WTC11 (cell line): Measurements from ENCODE around the gene TBC1D22A. TPM values are rescaled to one million over a fixed set of nuclear protein-coding genes. Genes with fewer than 3 reads are reported as not detected.
A peak's percentile ranks its signal among the peaks of the same experiment; 100 is the strongest.

ENCODE experiments used
- ATAC-seq: fragments of 200-7000 bp; cut with Tn5 transposase; 2 replicates; pipeline ENCODE4 v1.10.0; 2021; ENCODE audit warnings: mild to moderate bottlenecking, moderate library complexity
- CTCF ChIA-PET: fragments of 300-600 bp; sonication (Branson Sonifier 250); formaldehyde crosslinking; loops from one replicate; lab custom pipeline; 2021; ENCODE audit warnings: antibody characterized with exemption; lab: Charles Lee
- POLR2A ChIA-PET: fragments of 350-600 bp; sonication (Branson Sonifier 250); formaldehyde crosslinking; loops from one replicate; lab custom pipeline; 2021; ENCODE audit warnings: antibody characterized with exemption; lab: Charles Lee
- DNase-seq: peaks from one replicate; pipeline ENCODE4 v3.0.0; 2021; ENCODE audit warnings: low spot score
- H3K27ac Mint-ChIP-seq: 2 replicates; pipeline ENCODE4 v1.8.0; 2021; ENCODE audit warnings: mixed read lengths
- H3K27me3 Mint-ChIP-seq: 2 replicates; pipeline ENCODE4 v1.8.0; 2021; ENCODE audit warnings: low read depth, mild to moderate bottlenecking, moderate library complexity, mixed read lengths
- H3K36me3 Mint-ChIP-seq: 2 replicates; pipeline ENCODE4 v1.8.0; 2021; ENCODE audit warnings: mixed read lengths
- H3K4me1 Mint-ChIP-seq: 2 replicates; pipeline ENCODE4 v1.8.0; 2022; ENCODE audit warnings: mixed read lengths
- H3K4me3 Mint-ChIP-seq: 2 replicates; pipeline ENCODE4 v1.8.0; 2021; ENCODE audit warnings: mild to moderate bottlenecking, moderate library complexity, mixed read lengths
- H3K9me3 Mint-ChIP-seq: 2 replicates; pipeline ENCODE4 v1.8.0; 2021; ENCODE audit warnings: mixed read lengths
- ARID4B ChIP-seq: sonication (generic); formaldehyde crosslinking; IDR thresholded peaks from 2 replicates; pipeline ENCODE4 v1.8.0; 2023; ENCODE audit warnings: missing genetic modification reagents, mild to moderate bottlenecking, borderline replicate concordance
- E2F4 ChIP-seq: sonication (generic); formaldehyde crosslinking; IDR thresholded peaks from 2 replicates; pipeline ENCODE4 v1.8.1; 2022; ENCODE audit warnings: low read depth, mild to moderate bottlenecking, moderate library complexity, missing genetic modification reagents, borderline replicate concordance
- FOXP1 ChIP-seq: sonication (generic); formaldehyde crosslinking; IDR thresholded peaks from 2 replicates; pipeline ENCODE4 v1.8.0; 2022; ENCODE audit warnings: missing genetic modification reagents, mild to moderate bottlenecking, moderate library complexity, borderline replicate concordance
- IRF1 ChIP-seq: sonication (generic); formaldehyde crosslinking; IDR thresholded peaks from 2 replicates; pipeline ENCODE4 v1.8.0; 2023; ENCODE audit warnings: missing genetic modification reagents
- SOX15 ChIP-seq: fragments of 250-450 bp; sonication (Bioruptor Pico); IDR thresholded peaks from 2 replicates; pipeline ENCODE4 v1.9.0; 2021; ENCODE audit warnings: mild to moderate bottlenecking
- SP1 ChIP-seq: sonication (generic); formaldehyde crosslinking; conservative IDR thresholded peaks from 2 replicates; pipeline ENCODE4 v1.8.1; 2022; ENCODE audit warnings: missing genetic modification reagents
- STAT6 ChIP-seq: sonication (generic); formaldehyde crosslinking; conservative IDR thresholded peaks from 2 replicates; pipeline ENCODE4 v1.8.1; 2023; ENCODE audit warnings: mild to moderate bottlenecking, low read depth, missing genetic modification reagents, moderate library complexity
- TEAD1 ChIP-seq: sonication (generic); formaldehyde crosslinking; IDR thresholded peaks from 2 replicates; pipeline ENCODE4 v1.8.0; 2022; ENCODE audit warnings: mild to moderate bottlenecking, missing genetic modification reagents
- ZBTB43 ChIP-seq: sonication (generic); formaldehyde crosslinking; IDR thresholded peaks from 2 replicates; pipeline ENCODE4 v1.8.1; 2023; ENCODE audit warnings: mild to moderate bottlenecking, missing genetic modification reagents
- ZNF219 ChIP-seq: sonication (generic); formaldehyde crosslinking; IDR thresholded peaks from 2 replicates; pipeline ENCODE4 v1.8.0; 2023; ENCODE audit warnings: missing genetic modification reagents, mild to moderate bottlenecking, borderline replicate concordance
- ZSCAN18 ChIP-seq: fragments of 250-450 bp; sonication (Bioruptor Pico); IDR thresholded peaks from 2 replicates; pipeline ENCODE4 v2.1.2; 2022; ENCODE audit warnings: mild to moderate bottlenecking, moderate library complexity
- total RNA-seq: library from RNA; stranded (reverse); gene quantifications from 3 replicates; pipeline ENCODE4 v1.2.3, GENCODE V29; 2021
- TF ChIP-seq, protein P1 (sequence below): sonication (generic); formaldehyde crosslinking; IDR thresholded peaks from 2 replicates; pipeline ENCODE4 v1.8.1; 2023; ENCODE audit warnings: mild to moderate bottlenecking, missing genetic modification reagents, moderate library complexity
- TF ChIP-seq, protein P2 (sequence below): fragments of 250-450 bp; sonication (Bioruptor Pico); IDR thresholded peaks from 2 replicates; pipeline ENCODE4 v1.9.0; 2021; ENCODE audit warnings: mild to moderate bottlenecking

TBC1D22A gene
- total RNA-seq, 1 experiment from 2014 or later, result 18.1 TPM

- H3K4me1 Mint-ChIP-seq, result peaks cover 16% of the 10 kb centered on the region
- peak overlapping the region; percentile 70 for H3K27ac Mint-ChIP-seq
- DNase-seq, result no peak
- POLR2A ChIA-PET, result no interaction called here
- no peak overlapping the region for H3K4me3 Mint-ChIP-seq
- TF ChIP-seq, protein P1, sequence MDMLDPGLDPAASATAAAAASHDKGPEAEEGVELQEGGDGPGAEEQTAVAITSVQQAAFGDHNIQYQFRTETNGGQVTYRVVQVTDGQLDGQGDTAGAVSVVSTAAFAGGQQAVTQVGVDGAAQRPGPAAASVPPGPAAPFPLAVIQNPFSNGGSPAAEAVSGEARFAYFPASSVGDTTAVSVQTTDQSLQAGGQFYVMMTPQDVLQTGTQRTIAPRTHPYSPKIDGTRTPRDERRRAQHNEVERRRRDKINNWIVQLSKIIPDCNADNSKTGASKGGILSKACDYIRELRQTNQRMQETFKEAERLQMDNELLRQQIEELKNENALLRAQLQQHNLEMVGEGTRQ (CRISPR knock-in tag), result no peak
- TF ChIP-seq TEAD1 (CRISPR knock-in tag) (no peak), IRF1 (CRISPR knock-in tag) (no peak)
- TF ChIP-seq, all 79 proteins: peak for 0
- no peaks in the 10 kb centered on the region for H3K9me3 Mint-ChIP-seq
- no peak for ATAC-seq
- H3K27me3 Mint-ChIP-seq, result no peaks in the 10 kb centered on the region
- CTCF ChIA-PET, result interaction anchor here (1.0 to 2.7 kb wide), 8 partner anchors 10 to 371 kb away, joined by 3 to 20 read pairs (median 5); no protein-coding TSS in a partner anchor
- peaks cover 7% of the 10 kb centered on the region for H3K36me3 Mint-ChIP-seq
These were observed 82.3 kb downstream of the TBC1D22A start for GRCh38 chr22:46844606-46845210.

- H3K27ac Mint-ChIP-seq, result 0 out of 2 replicates have a peak overlapping the region, but pooled peaks have one; percentile 25
- no peak overlapping the region for H3K4me3 Mint-ChIP-seq
- TF ChIP-seq FOXP1 (CRISPR knock-in tag), result no peak
- TF ChIP-seq ARID4B (CRISPR knock-in tag), result no peak
- TF ChIP-seq E2F4 (CRISPR knock-in tag), result no peak
- no peak for TF ChIP-seq ZNF219
- TF ChIP-seq SP1 (CRISPR knock-in tag), result no peak
- TF ChIP-seq STAT6, result no peak
- TF ChIP-seq ZSCAN18 (CRISPR knock-in tag), result no peak
- no peak for TF ChIP-seq SOX15 (CRISPR knock-in tag)
- TF ChIP-seq, protein P2, sequence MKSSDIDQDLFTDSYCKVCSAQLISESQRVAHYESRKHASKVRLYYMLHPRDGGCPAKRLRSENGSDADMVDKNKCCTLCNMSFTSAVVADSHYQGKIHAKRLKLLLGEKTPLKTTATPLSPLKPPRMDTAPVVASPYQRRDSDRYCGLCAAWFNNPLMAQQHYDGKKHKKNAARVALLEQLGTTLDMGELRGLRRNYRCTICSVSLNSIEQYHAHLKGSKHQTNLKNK (CRISPR knock-in tag), result no peak
- TF ChIP-seq ZBTB43 (CRISPR knock-in tag), result no peak
- DNase-seq, result no peak
- peaks cover 13% of the 10 kb centered on the region for H3K36me3 Mint-ChIP-seq
- POLR2A ChIA-PET, result no interaction called here
- CTCF ChIA-PET, result interaction anchor here (0.8 to 2.7 kb wide), 9 partner anchors 9 to 371 kb away, joined by 3 to 20 read pairs (median 4); no protein-coding TSS in a partner anchor
- H3K9me3 Mint-ChIP-seq, result no peaks in the 10 kb centered on the region
- ATAC-seq, result no peak
- H3K4me1 Mint-ChIP-seq, result peaks cover 22% of the 10 kb centered on the region
- H3K27me3 Mint-ChIP-seq, result no peaks in the 10 kb centered on the region
These were observed 83.1 kb downstream of the TBC1D22A start for GRCh38 chr22:46845296-46846149.
